ENCODE measurements around the gene SYK.

The SYK gene

GRCh38 chr9:90834828-90835595 is 33.4 kb downstream of the SYK start:
- TF ChIP-seq CTCF (conservative IDR thresholded peaks at IDR 0.05; ENCODE audit: low read length) = no peak
- no peak for DNase-seq (ENCODE audit: low read depth)
- no peak overlapping the region for H3K4me3 ChIP-seq (ENCODE audit: low read length)

- DNase-seq (ENCODE audit: low read depth) = no peak
- no peak overlapping the region for H3K4me3 ChIP-seq (ENCODE audit: low read length)
- TF ChIP-seq CTCF (conservative IDR thresholded peaks at IDR 0.05; ENCODE audit: low read length) = no peak
Observed at GRCh38 chr9:90836411-90837080, 34.9 kb downstream of the SYK start.

GRCh38 chr9:90838098-90838497 is 36.5 kb downstream of the SYK start:
- no peak for DNase-seq (ENCODE audit: low read depth)
- no peak for TF ChIP-seq CTCF (conservative IDR thresholded peaks at IDR 0.05; ENCODE audit: low read length)
- no peak overlapping the region for H3K4me3 ChIP-seq (ENCODE audit: low read length)

- TF ChIP-seq CTCF (conservative IDR thresholded peaks at IDR 0.05; ENCODE audit: low read length) = no peak
- DNase-seq (ENCODE audit: low read depth) = no peak
Observed at GRCh38 chr9:90838581-90839154, 37.0 kb downstream of the SYK start.

GRCh38 chr9:90839183-90839728 is 37.6 kb downstream of the SYK start:
- TF ChIP-seq CTCF (conservative IDR thresholded peaks at IDR 0.05; ENCODE audit: low read length) = no peak
- DNase-seq (ENCODE audit: low read depth) = no peak
- H3K4me3 ChIP-seq (ENCODE audit: low read length) = no peak overlapping the region

More at GRCh38 chr9:90838581-90839154, 37.0 kb downstream of the SYK start:
- no peak overlapping the region for H3K4me3 ChIP-seq (ENCODE audit: low read length)

- H3K4me3 ChIP-seq (ENCODE audit: low read length) = no peak overlapping the region
- DNase-seq (ENCODE audit: low read depth) = no peak
- no peak for TF ChIP-seq CTCF (conservative IDR thresholded peaks at IDR 0.05; ENCODE audit: low read length)
Observed at GRCh38 chr9:90840696-90841095, 39.1 kb downstream of the SYK start.

All from AG10803 (cell line).